SK-N-DZ (cell line): ENCODE results near the gene TBX4. TPM values are rescaled to one million over a fixed set of nuclear protein-coding genes. Genes with fewer than 3 reads are reported as not detected.

ENCODE experiments used
- DNase-seq: peaks from one replicate; pipeline ENCODE4 v3.0.0-alpha.2; 2015; ENCODE audit warnings: low spot score
- polyA plus RNA-seq, 2 experiments: library from polyadenylated mRNA; depleted of rRNA; stranded (reverse); fragments of >200 nt; gene quantifications; 2 replicates each; pipeline ENCODE4 v1.2.3, GENCODE V29; 2014

TBX4 gene
- 2.7 and 4.9 TPM in 2 replicates for polyA plus RNA-seq (2014; cell fraction: cytosol; rRNA removed)
- polyA plus RNA-seq (2014; cell fraction: nucleus; rRNA removed): 1.9 and 5.6 TPM in 2 replicates

GRCh38 chr17:61452301-61453290 is at the start of gene TBX4:
TSS of gene TBX4 (plus strand) at chr17:61452422. CDS start at chr17:61456491, 4,069 bp downstream.
- DNase-seq: no peak

- peak; percentile 69 for DNase-seq
Measured at GRCh38 chr17:61402978-61403800, 49.0 kb upstream of the TBX4 start.

- peak; percentile 65 for DNase-seq
Measured at GRCh38 chr17:61403801-61404662, 48.2 kb upstream of the TBX4 start.

- peak; percentile 63 for DNase-seq
Measured at GRCh38 chr17:61404663-61404912, 47.6 kb upstream of the TBX4 start.

- DNase-seq: peak; percentile 56
Measured at GRCh38 chr17:61404913-61405685, 47.1 kb upstream of the TBX4 start.

- DNase-seq: peak; percentile 51
Measured at GRCh38 chr17:61405686-61406536, 46.3 kb upstream of the TBX4 start.

GRCh38 chr17:61406537-61406845 is 45.7 kb upstream of the TBX4 start:
- no peak for DNase-seq

GRCh38 chr17:61406971-61407911 is 45.0 kb upstream of the TBX4 start:
- peak; percentile 61 for DNase-seq

GRCh38 chr17:61408151-61409041 is 43.8 kb upstream of the TBX4 start:
- peak; percentile 75 for DNase-seq

GRCh38 chr17:61409301-61410112 is 42.7 kb upstream of the TBX4 start:
- peak; percentile 84 for DNase-seq

GRCh38 chr17:61410141-61411010 is 41.8 kb upstream of the TBX4 start:
- DNase-seq: peak; percentile 95

- DNase-seq: no peak
Measured at GRCh38 chr17:61411011-61411260, 41.3 kb upstream of the TBX4 start.

GRCh38 chr17:61411261-61412142 is 40.7 kb upstream of the TBX4 start:
- peak; percentile 97 for DNase-seq

- DNase-seq: peak; percentile 89
Measured at GRCh38 chr17:61412143-61412859, 39.9 kb upstream of the TBX4 start.
